Measurements from ENCODE around the gene SBNO1.

- no peak for TF ChIP-seq EZH2 (IDR thresholded peaks at IDR 0.05; ENCODE audit: borderline replicate concordance, low read length)
- TF ChIP-seq, protein P1, sequence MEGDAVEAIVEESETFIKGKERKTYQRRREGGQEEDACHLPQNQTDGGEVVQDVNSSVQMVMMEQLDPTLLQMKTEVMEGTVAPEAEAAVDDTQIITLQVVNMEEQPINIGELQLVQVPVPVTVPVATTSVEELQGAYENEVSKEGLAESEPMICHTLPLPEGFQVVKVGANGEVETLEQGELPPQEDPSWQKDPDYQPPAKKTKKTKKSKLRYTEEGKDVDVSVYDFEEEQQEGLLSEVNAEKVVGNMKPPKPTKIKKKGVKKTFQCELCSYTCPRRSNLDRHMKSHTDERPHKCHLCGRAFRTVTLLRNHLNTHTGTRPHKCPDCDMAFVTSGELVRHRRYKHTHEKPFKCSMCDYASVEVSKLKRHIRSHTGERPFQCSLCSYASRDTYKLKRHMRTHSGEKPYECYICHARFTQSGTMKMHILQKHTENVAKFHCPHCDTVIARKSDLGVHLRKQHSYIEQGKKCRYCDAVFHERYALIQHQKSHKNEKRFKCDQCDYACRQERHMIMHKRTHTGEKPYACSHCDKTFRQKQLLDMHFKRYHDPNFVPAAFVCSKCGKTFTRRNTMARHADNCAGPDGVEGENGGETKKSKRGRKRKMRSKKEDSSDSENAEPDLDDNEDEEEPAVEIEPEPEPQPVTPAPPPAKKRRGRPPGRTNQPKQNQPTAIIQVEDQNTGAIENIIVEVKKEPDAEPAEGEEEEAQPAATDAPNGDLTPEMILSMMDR (conservative IDR thresholded peaks at IDR 0.05 in 1 of 2, IDR thresholded peaks at IDR 0.05 in 1 of 2; ENCODE audit: extremely low read depth in 1 of 2, insufficient read depth in 1 of 2, low read depth in 1 of 2, low read length in 2 of 2) = no peak
Observed at GRCh38 chr12:123397400-123397799, 32.8 kb upstream of the SBNO1 start.
